Caco-2 (cell line): ENCODE measurements around the gene CFD. TPM values are rescaled to one million over a fixed set of nuclear protein-coding genes. Genes with fewer than 3 reads are reported as not detected.
A peak's percentile ranks its signal among the peaks of the same experiment; 100 is the strongest.

Source experiments
- BruUV-seq: library from RNA; stranded (reverse); fragments of 400-500 nt; replicated peaks from 2 replicates; lab custom pipeline; 2021; lab: Mats Ljungman, UMichigan
- CTCF ChIA-PET: fragments of 300-600 bp; sonication (Branson Sonifier 250); formaldehyde crosslinking; loops from one replicate; lab custom pipeline; 2022; ENCODE audit warnings: antibody characterized with exemption; lab: Charles Lee
- POLR2A ChIA-PET: fragments of 300-600 bp; sonication (Branson Sonifier 250); formaldehyde crosslinking; loops from one replicate; lab custom pipeline; 2022; ENCODE audit warnings: antibody characterized with exemption; lab: Charles Lee
- DNase-seq, 2 experiments: peaks; one replicate each; pipeline versions ENCODE4 v3.0.0 to v3.0.0-alpha.2; 2020 to 2022
- H3K27me3 ChIP-seq: replicated peaks from 2 replicates; pipeline ENCODE4 v1.6.0; 2011; ENCODE audit warnings: low read length; ENCODE audit not compliant: control insufficient read depth, insufficient read depth
- H3K36me3 ChIP-seq: 2 replicates; pipeline ENCODE4 v1.5.1; 2011; ENCODE audit warnings: low read length; ENCODE audit not compliant: control insufficient read depth, insufficient read depth
- H3K4me1 ChIP-seq: fragments of 250-450 bp; sonication (Bioruptor Pico); 2 replicates; pipeline ENCODE4 v1.5.1; 2020; ENCODE audit warnings: mild to moderate bottlenecking
- H3K4me3 ChIP-seq: 2 replicates; pipeline ENCODE4 v1.5.1; 2011; ENCODE audit warnings: low read depth, mild to moderate bottlenecking, control low read depth, low read length
- H3K9me3 ChIP-seq: fragments of 250-450 bp; sonication (Bioruptor Pico); 2 replicates; pipeline ENCODE4 v1.5.1; 2020; ENCODE audit warnings: mild to moderate bottlenecking, moderate library complexity
- H3K27ac Mint-ChIP-seq: one replicate; pipeline ENCODE4 v1.8.0; 2022; ENCODE audit warnings: mixed read lengths; ENCODE audit not compliant: unreplicated experiment
- H3K27me3 Mint-ChIP-seq: one replicate; pipeline ENCODE4 v1.8.0; 2022; ENCODE audit warnings: mixed read lengths; ENCODE audit not compliant: insufficient read depth, unreplicated experiment
- H3K36me3 Mint-ChIP-seq: one replicate; pipeline ENCODE4 v1.8.0; 2022; ENCODE audit warnings: mild to moderate bottlenecking, mixed read lengths; ENCODE audit not compliant: insufficient read depth, unreplicated experiment
- H3K4me1 Mint-ChIP-seq: one replicate; pipeline ENCODE4 v1.8.0; 2022; ENCODE audit warnings: low read depth, mixed read lengths; ENCODE audit not compliant: unreplicated experiment
- H3K4me3 Mint-ChIP-seq: one replicate; pipeline ENCODE4 v1.8.0; 2022; ENCODE audit warnings: mild to moderate bottlenecking, moderate library complexity, mixed read lengths; ENCODE audit not compliant: unreplicated experiment
- H3K9me3 Mint-ChIP-seq: one replicate; pipeline ENCODE4 v1.8.0; 2022; ENCODE audit warnings: mixed read lengths; ENCODE audit not compliant: unreplicated experiment
- intact Hi-C: fragments of 100-400 bp; cut with micrococcal nuclease; formaldehyde crosslinking; loops from one replicate; pipeline ENCODE4 v1.10.0; 2022; ENCODE audit not compliant: unreplicated experiment
- total RNA-seq: library from RNA; stranded (reverse); gene quantifications from 2 replicates; pipeline ENCODE4 v1.2.3, GENCODE V29; 2022
- TF ChIP-seq, protein P1 (sequence below), 2 experiments: fragments of 200-600 bp in 1 of 2; IDR thresholded peaks; 1 replicate in 1 of 2; 2 replicates in 1 of 2; pipeline versions ENCODE4 v1.5.1 to v1.8.0; 2011 to 2022; ENCODE audit warnings: antibody characterized with exemption in 1 of 2, control low read depth in 1 of 2, inconsistent platforms in 1 of 2, low read depth in 1 of 2, low read length in 1 of 2, mild to moderate bottlenecking in 1 of 2, moderate library complexity in 1 of 2; ENCODE audit not compliant: insufficient read depth in 1 of 2, severe bottlenecking in 1 of 2, unreplicated experiment in 1 of 2

The CFD gene
- total RNA-seq, 1 experiment from 2014 or later, result 6.1 TPM

DNA sequence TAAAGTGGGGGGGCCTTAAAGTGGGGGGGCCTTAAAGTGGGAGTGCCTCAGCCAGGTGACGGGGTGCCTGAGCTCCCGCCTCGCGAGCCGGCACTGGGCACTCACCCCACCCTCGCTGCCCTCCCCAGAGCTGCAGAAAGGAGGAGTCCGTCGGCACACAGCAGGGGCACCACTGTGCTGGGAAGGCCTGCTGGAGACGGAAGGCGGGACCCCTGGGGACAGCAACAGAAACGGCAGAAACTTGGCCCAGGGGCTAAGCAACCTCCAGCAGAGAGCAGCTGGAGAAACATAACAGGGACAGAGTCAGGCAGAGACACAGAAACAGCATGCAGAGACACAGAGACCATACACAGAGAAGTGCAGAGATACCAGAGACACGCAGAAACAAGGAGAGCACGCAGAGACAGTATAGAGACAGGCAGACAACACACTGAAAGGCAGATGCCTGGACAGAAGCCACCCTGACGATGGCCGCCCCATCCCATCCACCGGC lies 7.9 kb downstream of the CFD start:
- TF ChIP-seq, protein P1, sequence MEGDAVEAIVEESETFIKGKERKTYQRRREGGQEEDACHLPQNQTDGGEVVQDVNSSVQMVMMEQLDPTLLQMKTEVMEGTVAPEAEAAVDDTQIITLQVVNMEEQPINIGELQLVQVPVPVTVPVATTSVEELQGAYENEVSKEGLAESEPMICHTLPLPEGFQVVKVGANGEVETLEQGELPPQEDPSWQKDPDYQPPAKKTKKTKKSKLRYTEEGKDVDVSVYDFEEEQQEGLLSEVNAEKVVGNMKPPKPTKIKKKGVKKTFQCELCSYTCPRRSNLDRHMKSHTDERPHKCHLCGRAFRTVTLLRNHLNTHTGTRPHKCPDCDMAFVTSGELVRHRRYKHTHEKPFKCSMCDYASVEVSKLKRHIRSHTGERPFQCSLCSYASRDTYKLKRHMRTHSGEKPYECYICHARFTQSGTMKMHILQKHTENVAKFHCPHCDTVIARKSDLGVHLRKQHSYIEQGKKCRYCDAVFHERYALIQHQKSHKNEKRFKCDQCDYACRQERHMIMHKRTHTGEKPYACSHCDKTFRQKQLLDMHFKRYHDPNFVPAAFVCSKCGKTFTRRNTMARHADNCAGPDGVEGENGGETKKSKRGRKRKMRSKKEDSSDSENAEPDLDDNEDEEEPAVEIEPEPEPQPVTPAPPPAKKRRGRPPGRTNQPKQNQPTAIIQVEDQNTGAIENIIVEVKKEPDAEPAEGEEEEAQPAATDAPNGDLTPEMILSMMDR (IDR thresholded peaks at IDR 0.05; ENCODE audit: insufficient read depth in 1 of 2, low read depth in 1 of 2, low read length in 1 of 2, severe bottlenecking in 1 of 2, unreplicated experiment in 1 of 2), result no peak
- no peaks in the 10 kb centered on the region for H3K9me3 Mint-ChIP-seq

DNA sequence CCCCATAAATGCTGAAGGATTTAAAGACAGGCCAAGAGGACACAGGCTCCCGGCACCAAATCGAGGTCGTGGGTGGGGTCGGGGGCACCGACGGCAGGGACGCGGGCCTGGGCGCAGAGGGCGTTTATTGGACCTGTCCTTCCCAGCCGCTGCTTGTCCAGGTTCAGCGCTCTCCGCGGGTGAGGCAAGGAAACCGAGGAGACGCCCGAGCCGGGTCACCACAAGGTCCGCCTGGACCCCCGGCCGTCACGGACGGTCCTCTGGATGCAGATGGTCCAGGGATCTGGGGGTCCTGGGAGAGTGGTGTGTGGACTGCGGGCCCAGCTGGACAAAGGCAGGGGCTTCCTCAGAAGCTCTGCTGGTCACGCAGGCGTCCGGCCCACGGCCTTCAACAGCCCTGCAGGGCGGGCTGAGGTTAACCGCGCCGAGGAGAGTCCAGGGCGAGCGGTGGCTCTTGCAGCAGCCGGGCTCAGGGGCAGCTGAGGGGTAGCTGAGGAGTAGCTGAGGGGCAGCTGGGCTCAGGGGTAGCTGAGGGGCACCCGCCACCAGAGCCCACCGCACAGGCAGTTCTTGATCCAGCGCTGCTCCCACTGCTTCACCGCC lies 8.5 kb downstream of the CFD start:
- intact Hi-C loops, result loop anchor here (10.0 kb wide), 1 partner anchor 93 kb away; no protein-coding TSS in a partner anchor
- Mint-ChIP-seq H3K9me3 (no peaks in the 10 kb centered on the region), H3K4me1 (no peaks in the 10 kb centered on the region), H3K36me3 (peaks cover 85% of the 10 kb centered on the region), H3K27me3 (no peaks in the 10 kb centered on the region), H3K27ac (peak overlapping the region; percentile 57), H3K4me3 (no peak overlapping the region)
- H3K27me3 ChIP-seq, result no peaks in the 10 kb centered on the region
- POLR2A ChIA-PET, result no interaction called here
- no peaks in the 10 kb centered on the region for H3K9me3 ChIP-seq
- BruUV-seq, result no TSS peak
- H3K4me3 ChIP-seq, result no peak overlapping the region
- no peaks in the 10 kb centered on the region; the same call in 1 of the 2 replicates for H3K4me1 ChIP-seq
- DNase-seq, result no peak
- TF ChIP-seq, protein P1 (IDR thresholded peaks at IDR 0.05; ENCODE audit: insufficient read depth in 1 of 2, low read depth in 1 of 2, low read length in 1 of 2, severe bottlenecking in 1 of 2, unreplicated experiment in 1 of 2), result no peak
- CTCF ChIA-PET, result no interaction called here
- H3K36me3 ChIP-seq, result peaks cover 6% of the 10 kb centered on the region

More for the DNA sequence above, 7.9 kb downstream of the CFD start:
- H3K4me3 Mint-ChIP-seq, result no peak overlapping the region
- H3K4me1 Mint-ChIP-seq, result no peaks in the 10 kb centered on the region
- peak overlapping the region; percentile 57 for H3K27ac Mint-ChIP-seq
- H3K27me3 ChIP-seq, result no peaks in the 10 kb centered on the region
- H3K27me3 Mint-ChIP-seq, result no peaks in the 10 kb centered on the region
- POLR2A ChIA-PET, result no interaction called here
- no peak overlapping the region for H3K4me3 ChIP-seq
- peaks cover 84% of the 10 kb centered on the region for H3K36me3 Mint-ChIP-seq
- BruUV-seq, result no TSS peak
- H3K4me1 ChIP-seq, result no peaks in the 10 kb centered on the region; the same call in 1 of the 2 replicates
- H3K36me3 ChIP-seq, result peaks cover 6% of the 10 kb centered on the region
- no peaks in the 10 kb centered on the region for H3K9me3 ChIP-seq
- intact Hi-C loops, result loop anchor here (10.0 kb wide), 1 partner anchor 93 kb away; no protein-coding TSS in a partner anchor
- DNase-seq, result no peak
- CTCF ChIA-PET, result no interaction called here

DNA sequence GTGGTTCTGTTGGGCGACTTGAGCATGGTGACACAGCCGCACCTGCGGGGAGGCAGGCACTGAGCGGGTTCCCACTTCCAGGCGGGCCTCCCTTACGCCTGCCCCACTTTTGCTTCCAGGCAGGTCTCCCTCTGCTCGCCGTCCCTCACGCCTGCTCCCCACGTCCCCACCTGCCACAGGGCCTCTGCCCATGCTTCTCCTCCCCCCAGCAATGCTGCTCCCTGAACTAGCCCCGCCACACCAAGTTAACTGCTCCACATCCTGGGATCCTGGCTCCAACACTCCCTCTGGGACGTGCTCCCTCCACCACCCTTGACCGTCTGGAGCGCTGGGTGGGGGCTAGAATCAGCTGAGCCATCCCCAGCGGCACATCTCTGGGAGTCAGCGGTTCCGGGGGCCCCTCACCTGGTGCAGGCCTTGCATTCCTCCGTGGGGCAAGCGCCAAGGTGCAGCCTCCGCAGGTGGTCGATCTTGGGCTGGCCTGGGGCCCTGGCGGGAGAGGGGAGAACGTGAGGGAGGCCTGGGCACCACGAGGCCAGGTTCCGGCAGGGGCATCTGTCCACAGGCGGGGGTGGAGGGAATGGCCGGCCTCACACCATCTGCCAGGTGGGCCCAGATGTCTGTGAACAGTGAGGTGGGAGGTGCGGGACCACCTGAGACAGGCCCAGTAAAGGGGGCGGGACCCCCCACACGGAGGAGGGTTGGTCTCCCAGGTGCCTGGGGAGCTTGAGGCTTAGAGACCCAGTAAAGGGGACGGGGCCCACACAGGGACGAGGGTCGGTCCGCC lies 9.2 kb downstream of the CFD start:
- intact Hi-C loops, result loop anchor here (10.0 kb wide), 1 partner anchor 94 kb away; no protein-coding TSS in a partner anchor
- Histone ChIP-seq H3K9me3 (no peaks in the 10 kb centered on the region), H3K4me1 (no peaks in the 10 kb centered on the region; the same call in 1 of the 2 replicates), H3K36me3 (peaks cover 8% of the 10 kb centered on the region), H3K27me3 (no peaks in the 10 kb centered on the region), H3K4me3 (no peak overlapping the region)
- BruUV-seq, result no TSS peak
- TF ChIP-seq, protein P1 (IDR thresholded peaks at IDR 0.05; ENCODE audit: insufficient read depth in 1 of 2, low read depth in 1 of 2, low read length in 1 of 2, severe bottlenecking in 1 of 2, unreplicated experiment in 1 of 2), result no peak
- Mint-ChIP-seq H3K36me3 (peaks cover 86% of the 10 kb centered on the region), H3K4me1 (no peaks in the 10 kb centered on the region), H3K27ac (no peak overlapping the region), H3K4me3 (no peak overlapping the region), H3K27me3 (no peaks in the 10 kb centered on the region), H3K9me3 (no peaks in the 10 kb centered on the region)
- no peak for DNase-seq
- ChIA-PET CTCF (no interaction called here), POLR2A (no interaction called here)
